ENCODE data around the gene CRYBA1. TPM values are rescaled to one million over a fixed set of nuclear protein-coding genes. Genes with fewer than 3 reads are reported as not detected.

Gene CRYBA1
- total RNA-seq, 1 experiment from 2014 or later: not detected

DNA sequence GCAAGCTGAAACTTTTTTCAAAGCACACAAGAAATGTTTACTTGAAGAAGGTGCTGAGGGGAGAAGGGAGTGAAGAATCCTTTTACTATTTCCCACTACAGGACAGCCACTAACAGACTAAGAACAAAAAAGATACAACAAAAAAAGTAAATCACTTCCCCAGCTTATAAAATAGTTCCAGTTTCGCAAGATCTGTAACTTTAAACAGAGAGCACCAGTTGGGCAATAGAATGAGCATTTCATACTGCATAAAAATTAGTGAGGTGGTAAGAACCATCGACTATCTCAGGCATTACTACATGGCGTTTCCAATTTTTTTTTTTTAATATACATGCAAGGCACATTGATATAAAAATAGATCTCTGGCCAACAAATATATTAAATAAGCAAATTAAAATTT is 11.1 kb downstream of the CRYBA1 start:
- Histone ChIP-seq H3K4me2 (ENCODE audit: low read length) (no peak overlapping the region), H3K36me3 (ENCODE audit: control insufficient read depth in 1 of 2, insufficient read depth in 2 of 2, low read length in 2 of 2) (peaks cover 33 to 39% of the 10 kb centered on the region in 2 experiments; a peak in 3 of 4 replicates), H3K27ac (ENCODE audit: low read depth, low read length) (no peak overlapping the region), H3K4me3 (replicated peaks in 1 of 2; ENCODE audit: low read depth in 1 of 2, low read length in 2 of 2) (no peak overlapping the region), H3K9ac (ENCODE audit: low read length) (no peak overlapping the region), H3K9me3 (ENCODE audit: control insufficient read depth in 1 of 2, insufficient read depth in 1 of 2, low read depth in 1 of 2, low read length in 2 of 2) (no peaks in the 10 kb centered on the region), H4K20me1 (ENCODE audit: insufficient read depth) (peaks cover 66% of the 10 kb centered on the region; the same call in 1 of the 2 replicates), H2AFZ (ENCODE audit: low read depth, low read length, poor library complexity, severe bottlenecking) (no peak overlapping the region), H3K9me2 (ENCODE audit: insufficient read depth) (no peaks in the 10 kb centered on the region), H3K4me1 (ENCODE audit: control insufficient read depth in 1 of 2, insufficient read depth in 2 of 2, low read length in 2 of 2) (no peaks in the 10 kb centered on the region), H3K27me3 (ENCODE audit: insufficient read depth, low read length) (no peaks in the 10 kb centered on the region), H3K79me2 (ENCODE audit: insufficient read depth, low read length) (peaks cover 99% of the 10 kb centered on the region)
- ChIA-PET POLR2A (interaction anchor here (1.3 to 2.2 kb wide), 2 partner anchors 36 to 79 kb away, joined by 5 read pairs; partner anchors contain the start of gene NUFIP2), RAD21 (ENCODE audit: low non-redundant PET in 1 of 2, low total read pairs in 2 of 2, uncharacterized antibody in 2 of 2, unreplicated experiment in 2 of 2) (no interaction called here), CTCF (interaction anchor here (1.4 to 2.7 kb wide), 3 partner anchors 33 to 134 kb away, joined by 3 to 8 read pairs (median 4); no protein-coding TSS in a partner anchor)
- no peak for TF ChIP-seq FOSL1 (IDR thresholded peaks at IDR 0.05; ENCODE audit: low read depth)
- TF ChIP-seq YY1 (IDR thresholded peaks at IDR 0.05; ENCODE audit: extremely low read depth, insufficient replicate concordance, low read depth, low read length): no peak
- TF ChIP-seq CEBPB (IDR thresholded peaks at IDR 0.05; ENCODE audit: low read depth): no peak
- no peak for TF ChIP-seq SP1 (IDR thresholded peaks at IDR 0.05; ENCODE audit: low read depth)
- no peak for TF ChIP-seq ELF1 (IDR thresholded peaks at IDR 0.05; ENCODE audit: borderline replicate concordance, low read depth)
- TF ChIP-seq EGR1 (IDR thresholded peaks at IDR 0.05; ENCODE audit: low read depth): no peak
- TF ChIP-seq EZH2 (IDR thresholded peaks at IDR 0.05): no peak
- TF ChIP-seq POLR2A (IDR thresholded peaks at IDR 0.05; ENCODE audit: borderline replicate concordance, extremely low read depth, insufficient read depth, insufficient read length): no peak
- TF ChIP-seq SIN3A (IDR thresholded peaks at IDR 0.05; ENCODE audit: low read depth): no peak
- no peak for TF ChIP-seq REST (IDR thresholded peaks at IDR 0.05; ENCODE audit: low read depth)
- no peak for TF ChIP-seq POLR2AphosphoS5 (IDR thresholded peaks at IDR 0.05; ENCODE audit: low read depth, low read length)
- no peak for TF ChIP-seq ZNF274 (IDR thresholded peaks at IDR 0.05; ENCODE audit: low read depth, low read length)
- TF ChIP-seq RAD21 (IDR thresholded peaks at IDR 0.05; ENCODE audit: low read depth): no peak
- no peak for TF ChIP-seq ZBTB33 (IDR thresholded peaks at IDR 0.05; ENCODE audit: extremely low read depth, insufficient replicate concordance, low read length)
- no peak for TF ChIP-seq TCF7L2 (IDR thresholded peaks at IDR 0.05; ENCODE audit: borderline replicate concordance, extremely low read depth, insufficient read depth, insufficient read length)
- no peak for TF ChIP-seq ATF3 (IDR thresholded peaks at IDR 0.05)
- BruUV-seq (replicated peaks): no TSS peak
- ATAC-seq (no peak), DNase-seq (ENCODE audit: low read depth, low spot score) (no peak)
- intact Hi-C loops (cut with micrococcal nuclease): no loop called here
